SU-DHL-6 (cell line): Measurements from ENCODE around the gene RNF168.
A peak's percentile ranks its signal among the peaks of the same experiment; 100 is the strongest.
"Not testable (repeated sequence)": the region's sequence is repeated elsewhere in the genome, so short reads cannot be mapped to it uniquely, and the experiment has no call there.

Experiments used
- H2AFZ ChIP-seq: fragments of 200-600 bp; sonication (generic); 2 replicates; pipeline ENCODE4 v1.6.1; 2014; ENCODE audit warnings: low read depth, mild to moderate bottlenecking, moderate library complexity, mixed read lengths, antibody characterized with exemption, low read length; ENCODE audit not compliant: severe bottlenecking
- H3F3A ChIP-seq: fragments of 200-600 bp; shearing (Covaris generic); 2 replicates; pipeline ENCODE4 v1.6.0; 2016; ENCODE audit warnings: antibody characterized with exemption, mild to moderate bottlenecking; ENCODE audit not compliant: insufficient read depth
- H3K27ac ChIP-seq: fragments of 200-600 bp; sonication (generic); 2 replicates; pipeline ENCODE4 v1.5.1; 2016; ENCODE audit warnings: low read depth, mild to moderate bottlenecking, low read length, moderate library complexity, mixed read lengths
- H3K27me3 ChIP-seq: fragments of 200-600 bp; sonication (generic), shearing (Covaris generic); 2 replicates; pipeline ENCODE4 v1.6.0; 2014; ENCODE audit warnings: mild to moderate bottlenecking, low read length
- H3K36me3 ChIP-seq: fragments of 200-600 bp; sonication (generic); 2 replicates; pipeline ENCODE4 v1.6.1; 2014; ENCODE audit warnings: mild to moderate bottlenecking, low read length, mixed read lengths
- H3K4me2 ChIP-seq: fragments of 300-600, 200-600 bp; shearing (Covaris generic), sonication (generic); 2 replicates; pipeline ENCODE4 v1.6.0; 2014; ENCODE audit warnings: low read length, low read depth, mild to moderate bottlenecking; ENCODE audit not compliant: poor library complexity, severe bottlenecking
- H3K4me3 ChIP-seq: fragments of 200-600 bp; sonication (generic); 2 replicates; pipeline ENCODE4 v1.5.1; 2014; ENCODE audit warnings: antibody characterized with exemption, low read length, mild to moderate bottlenecking, mixed read lengths; ENCODE audit not compliant: insufficient read depth, poor library complexity, severe bottlenecking
- H3K79me2 ChIP-seq: fragments of 200-600 bp; sonication (generic); 2 replicates; pipeline ENCODE4 v1.6.1; 2014; ENCODE audit warnings: mild to moderate bottlenecking, low read length, moderate library complexity; ENCODE audit not compliant: insufficient read depth
- H3K9ac ChIP-seq: fragments of 200-600 bp; sonication (generic); 2 replicates; pipeline ENCODE4 v1.7.0; 2014; ENCODE audit warnings: mild to moderate bottlenecking, low read length
- H3K9me2 ChIP-seq: fragments of 200-600 bp; sonication (generic); replicated peaks from 2 replicates; pipeline ENCODE4 v1.6.1; 2014; ENCODE audit warnings: low read length; ENCODE audit not compliant: insufficient read depth
- H3K9me3 ChIP-seq: fragments of 200-600 bp; sonication (generic); 2 replicates; pipeline ENCODE4 v1.6.1; 2014; ENCODE audit warnings: low read length, mixed read lengths; ENCODE audit not compliant: insufficient read depth
- H4K20me1 ChIP-seq: fragments of 200-600 bp; sonication (generic); 2 replicates; pipeline ENCODE4 v1.6.1; 2014; ENCODE audit warnings: low read depth, mild to moderate bottlenecking, antibody characterized with exemption, low read length, moderate library complexity, mixed read lengths
- CTCF ChIP-seq: fragments of 200-600 bp; sonication (generic); IDR thresholded peaks from one replicate; pipeline ENCODE4 v1.5.1; 2017; ENCODE audit warnings: antibody characterized with exemption, mild to moderate bottlenecking, low read length, moderate library complexity; ENCODE audit not compliant: insufficient read depth, poor library complexity, severe bottlenecking
- EZH2phosphoT487 ChIP-seq: fragments of 200-600 bp; sonication (generic), shearing (Covaris generic); conservative IDR thresholded peaks from 2 replicates; pipeline ENCODE4 v1.6.1; 2018; ENCODE audit warnings: mild to moderate bottlenecking, antibody characterized with exemption, low read length, moderate library complexity, mixed read lengths

Gene RNF168

GRCh38 chr3:196503196-196504076 is at the start of gene RNF168:
RNF168 (minus strand) TSS chr3:196503768; CDS start chr3:196503173, 595 bp downstream.
- Histone ChIP-seq H3K79me2 (peaks cover 49% of the 10 kb centered on the region), H2AFZ (peak within 1 kb of the TSS; percentile 45), H3F3A (peaks cover 4% of the 10 kb centered on the region)

GRCh38 chr3:196552253-196552652 is 48.7 kb upstream of the RNF168 start:
- H3K27me3 ChIP-seq: no peaks in the 10 kb centered on the region
- H3K36me3 ChIP-seq: no peaks in the 10 kb centered on the region
- H3K9me2 ChIP-seq: no peaks in the 10 kb centered on the region
- H3F3A ChIP-seq: no peaks in the 10 kb centered on the region
- no peak overlapping the region for H3K4me3 ChIP-seq
- TF ChIP-seq EZH2phosphoT487 (no peak), CTCF (no peak)
- H3K9me3 ChIP-seq: peaks cover 15% of the 10 kb centered on the region; the same call in 1 of the 2 replicates
- no peaks in the 10 kb centered on the region for H4K20me1 ChIP-seq
- no peak overlapping the region for H3K4me2 ChIP-seq
- no peak overlapping the region for H3K27ac ChIP-seq
- H3K9ac ChIP-seq: no peak overlapping the region
- no peaks in the 10 kb centered on the region for H3K79me2 ChIP-seq
- H2AFZ ChIP-seq: no peak overlapping the region

More at GRCh38 chr3:196503196-196504076, at the start of gene RNF168:
- Histone ChIP-seq H3K36me3 (peaks cover 3% of the 10 kb centered on the region; the same call in 1 of the 2 replicates), H3K4me2 (peak within 1 kb of the TSS; percentile 90), H3K9me3 (peaks cover 12% of the 10 kb centered on the region; the same call in 1 of the 2 replicates), H3K27me3 (no peaks in the 10 kb centered on the region), H3K9ac (peak within 1 kb of the TSS; percentile 84), H3K27ac (peak within 1 kb of the TSS; percentile 91), H3K9me2 (no peaks in the 10 kb centered on the region), H4K20me1 (peaks cover 7% of the 10 kb centered on the region; the same call in 1 of the 2 replicates), H3K4me3 (peak within 1 kb of the TSS; percentile 63)
- TF ChIP-seq EZH2phosphoT487: no peak
- TF ChIP-seq CTCF: no peak

GRCh38 chr3:196550172-196550571 is 46.6 kb upstream of the RNF168 start:
- H3F3A ChIP-seq, H3K4me3 ChIP-seq, H3K9me2 ChIP-seq, H4K20me1 ChIP-seq, H3K9ac ChIP-seq, H3K4me2 ChIP-seq, H3K27me3 ChIP-seq, H3K27ac ChIP-seq, H2AFZ ChIP-seq, H3K36me3 ChIP-seq, H3K79me2 ChIP-seq: not testable (repeated sequence)
- H3K9me3 ChIP-seq: peaks cover 15% of the 10 kb centered on the region; the same call in 1 of the 2 replicates

GRCh38 chr3:196549312-196549711 is 45.7 kb upstream of the RNF168 start:
- not testable (repeated sequence) for H3K27ac ChIP-seq, H3K36me3 ChIP-seq, H3K27me3 ChIP-seq, H3K4me3 ChIP-seq, H4K20me1 ChIP-seq, H3F3A ChIP-seq, H3K4me2 ChIP-seq, H3K9me2 ChIP-seq, H3K9ac ChIP-seq, H3K79me2 ChIP-seq, H2AFZ ChIP-seq
- H3K9me3 ChIP-seq: peaks cover 15% of the 10 kb centered on the region; the same call in 1 of the 2 replicates
